Endothelial cell of umbilical vein (primary cell): Measurements from ENCODE around the gene ARHGDIB. TPM values are rescaled to one million over a fixed set of nuclear protein-coding genes. Genes with fewer than 3 reads are reported as not detected.

Source experiments
- BruUV-seq: library from RNA; stranded (reverse); fragments of 400-500 nt; replicated peaks from 2 replicates; lab custom pipeline; 2021; lab: Mats Ljungman, UMichigan
- CTCF ChIA-PET: fragments of 300-600, 350-600 bp; sonication (Branson Sonifier 250); formaldehyde crosslinking; loops from one replicate; lab custom pipeline; 2021; ENCODE audit warnings: antibody characterized with exemption, inconsistent platforms; lab: Charles Lee
- POLR2A ChIA-PET: fragments of 300-600, 350-600 bp; sonication (Branson Sonifier 250); formaldehyde crosslinking; loops from one replicate; lab custom pipeline; 2021; ENCODE audit warnings: antibody characterized with exemption, inconsistent platforms; lab: Charles Lee
- DNase-seq: peaks from one replicate; pipeline ENCODE4 v3.0.0-alpha.2; 2011; ENCODE audit warnings: low read depth, low spot score
- FAIRE-seq: peaks from 2 replicates; lab custom pipeline; 2011; peaks lifted over from hg19 to GRCh38; lab: Jason Lieb, UNC
- H2AFZ ChIP-seq: 2 replicates; pipeline ENCODE4 v1.6.0; 2012; ENCODE audit warnings: low read depth, low read length, control low read depth, inconsistent platforms
- H3K27ac ChIP-seq: 2 replicates; pipeline ENCODE4 v1.5.1; 2011; ENCODE audit warnings: low read depth, mild to moderate bottlenecking, control low read depth, low read length, moderate library complexity; ENCODE audit not compliant: insufficient read depth
- H3K27me3 ChIP-seq, 2 experiments: 2 replicates each; pipeline versions ENCODE4 v1.6.0 to v1.6.1; 2011; ENCODE audit warnings: low read length in 2 of 2, mixed read lengths in 1 of 2; ENCODE audit not compliant: control insufficient read depth in 2 of 2, insufficient read depth in 2 of 2
- H3K36me3 ChIP-seq, 2 experiments: 2 replicates in 1 of 2; 3 replicates in 1 of 2; pipeline ENCODE4 v1.5.1; 2011; ENCODE audit warnings: low read length in 2 of 2, mild to moderate bottlenecking in 1 of 2, moderate library complexity in 1 of 2; ENCODE audit not compliant: control insufficient read depth in 2 of 2, insufficient read depth in 2 of 2; ENCODE audit errors: extremely low read depth in 1 of 2
- H3K4me1 ChIP-seq: 3 replicates; pipeline ENCODE4 v1.5.1; 2011; ENCODE audit warnings: mild to moderate bottlenecking, low read length; ENCODE audit not compliant: control insufficient read depth, insufficient read depth; ENCODE audit errors: extremely low read depth
- H3K4me2 ChIP-seq: 2 replicates; pipeline ENCODE4 v1.6.1; 2011; ENCODE audit warnings: low read length, control low read depth, mixed read lengths; ENCODE audit not compliant: insufficient read depth
- H3K4me3 ChIP-seq, 3 experiments: fragments of 200-600 bp in 1 of 3; sonication (generic), shearing (Covaris generic) in 1 of 3; replicated peaks in 1 of 3; 2 replicates each; pipeline ENCODE4 v1.5.1; 2011 to 2016; ENCODE audit warnings: control low read depth in 3 of 3, low read length in 3 of 3, mild to moderate bottlenecking in 2 of 3, inconsistent platforms in 1 of 3, low read depth in 1 of 3, moderate library complexity in 1 of 3; ENCODE audit not compliant: insufficient read depth in 1 of 3
- H3K79me2 ChIP-seq: 2 replicates; pipeline ENCODE4 v1.6.0; 2012; ENCODE audit warnings: low read length, inconsistent platforms; ENCODE audit not compliant: control insufficient read depth, insufficient read depth
- H3K9ac ChIP-seq: replicated peaks from 2 replicates; pipeline ENCODE3; 2011; ENCODE audit warnings: low read length, control low read depth; ENCODE audit not compliant: insufficient read depth; ENCODE audit errors: extremely low read depth
- H3K9me1 ChIP-seq: replicated peaks from 3 replicates; pipeline ENCODE4 v1.6.0; 2011; ENCODE audit warnings: mild to moderate bottlenecking, low read length; ENCODE audit not compliant: control insufficient read depth, insufficient read depth; ENCODE audit errors: extremely low read depth
- H3K9me3 ChIP-seq: replicated peaks from 2 replicates; pipeline ENCODE4 v1.5.1; 2012; ENCODE audit warnings: low read length, inconsistent platforms; ENCODE audit not compliant: control insufficient read depth, insufficient read depth
- H4K20me1 ChIP-seq: replicated peaks from 2 replicates; pipeline ENCODE3; 2011; ENCODE audit warnings: mild to moderate bottlenecking, low read length; ENCODE audit not compliant: control insufficient read depth, insufficient read depth; ENCODE audit errors: extremely low read depth
- EZH2 ChIP-seq: IDR thresholded peaks from 2 replicates; pipeline ENCODE4 v1.6.1; 2012; ENCODE audit warnings: borderline replicate concordance, low read depth, mild to moderate bottlenecking, moderate library complexity, low read length, inconsistent platforms; ENCODE audit not compliant: severe bottlenecking
- FOS ChIP-seq: IDR thresholded peaks from 2 replicates; pipeline ENCODE4 v1.6.1; 2011; ENCODE audit warnings: mild to moderate bottlenecking, low read length, moderate library complexity, borderline replicate concordance; ENCODE audit not compliant: insufficient read depth
- GATA2 ChIP-seq: IDR thresholded peaks from 2 replicates; pipeline ENCODE4 v1.7.0; 2011; ENCODE audit warnings: low read depth, mild to moderate bottlenecking, moderate library complexity, mixed read lengths, low read length; ENCODE audit not compliant: insufficient read length, insufficient read depth
- JUN ChIP-seq: IDR thresholded peaks from 2 replicates; pipeline ENCODE4 v1.6.1; 2011; ENCODE audit warnings: borderline replicate concordance, low read depth; ENCODE audit not compliant: insufficient read length, insufficient read depth
- MYC ChIP-seq: IDR thresholded peaks from one replicate; pipeline ENCODE4 v1.6.1; 2011; ENCODE audit warnings: mild to moderate bottlenecking, low read depth, low read length
- POLR2A ChIP-seq: IDR thresholded peaks from 2 replicates; pipeline ENCODE4 v1.6.1; 2012; ENCODE audit warnings: low read depth, mild to moderate bottlenecking, control low read depth, low read length
- POLR2AphosphoS5 ChIP-seq: IDR thresholded peaks from 2 replicates; pipeline ENCODE4 v1.6.1; 2012; ENCODE audit warnings: low read depth, mild to moderate bottlenecking, control low read depth, low read length, moderate library complexity; ENCODE audit not compliant: insufficient read depth
- dilution Hi-C: fragments of 300-500 bp; cut with MboI; formaldehyde crosslinking; loops from one replicate; pipeline ENCODE4 v1.15.0; 2019; ENCODE audit warnings: low sequenced_read_pairs; ENCODE audit not compliant: extremely low pct_ligation_motif_present
- intact Hi-C: fragments of 100-400 bp; cut with micrococcal nuclease; formaldehyde crosslinking; loops from one replicate; pipeline ENCODE4 v1.10.0; 2022
- polyA plus RNA-seq, 4 experiments: library from polyadenylated mRNA; depleted of rRNA in 3 of 4; stranded (reverse) in 3 of 4; unstranded in 1 of 4; fragments of >200 nt; gene quantifications; 2 replicates each; pipeline versions ENCODE4 v1.2.1 to v1.2.3, GENCODE V29; 2011 to 2012; ENCODE audit warnings: missing spikeins in 1 of 4
- total RNA-seq: library from RNA; stranded (reverse); gene quantifications from 2 replicates; pipeline ENCODE4 v1.2.3, GENCODE V29; 2021
- TF ChIP-seq, protein P1 (sequence below): IDR thresholded peaks from 2 replicates; pipeline ENCODE4 v1.6.1; 2011; ENCODE audit not compliant: insufficient read depth, insufficient read length

The ARHGDIB gene
- total and polyA plus RNA-seq, 2 donors (not counting 3 experiments of a cell fraction or from before 2014, with no cell fraction given): 483 to 1,200 TPM

DNA sequence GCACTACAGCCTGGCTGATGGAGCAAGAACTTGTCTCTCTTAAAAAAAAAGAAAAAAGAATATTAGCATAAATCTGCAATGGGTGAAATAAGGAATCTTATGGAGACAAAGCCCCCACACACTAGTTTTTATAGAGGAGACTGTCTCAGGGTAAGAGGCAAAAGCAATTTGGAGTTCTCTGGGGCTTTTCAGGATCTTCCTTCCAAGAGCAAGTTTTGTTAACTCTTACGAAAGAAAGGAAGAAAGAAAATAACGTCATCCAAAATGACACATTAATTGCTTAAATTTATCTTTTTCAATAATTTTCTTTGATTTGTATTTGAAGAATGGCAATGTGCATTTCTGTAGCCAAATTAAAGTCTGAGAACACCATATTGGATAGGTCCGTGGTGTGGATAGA lies 15.3 kb upstream of the ARHGDIB start:
- H3K9me3 ChIP-seq: no peaks in the 10 kb centered on the region
- no peak overlapping the region for H3K4me2 ChIP-seq
- no peaks in the 10 kb centered on the region for H3K27me3 ChIP-seq
- TF ChIP-seq FOS (no peak), EZH2 (no peak), MYC (no peak), POLR2A (no peak), POLR2AphosphoS5 (no peak)
- TF ChIP-seq, protein P1, sequence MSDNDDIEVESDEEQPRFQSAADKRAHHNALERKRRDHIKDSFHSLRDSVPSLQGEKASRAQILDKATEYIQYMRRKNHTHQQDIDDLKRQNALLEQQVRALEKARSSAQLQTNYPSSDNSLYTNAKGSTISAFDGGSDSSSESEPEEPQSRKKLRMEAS: no peak
- dilution Hi-C loops (no loop called here), intact Hi-C loops (no loop called here)
- POLR2A ChIA-PET: no interaction called here
- CTCF ChIA-PET: no interaction called here
- H3K79me2 ChIP-seq: no peaks in the 10 kb centered on the region
- no peak for DNase-seq
- no peak overlapping the region for H3K9ac ChIP-seq
- H3K4me3 ChIP-seq: no peak overlapping the region
- H3K36me3 ChIP-seq: no peaks in the 10 kb centered on the region
- no peaks in the 10 kb centered on the region for H4K20me1 ChIP-seq
- FAIRE-seq: no peak
- H3K9me1 ChIP-seq: no peaks in the 10 kb centered on the region
- H2AFZ ChIP-seq: no peak overlapping the region
- no peak overlapping the region for H3K27ac ChIP-seq
- BruUV-seq: no TSS peak
- H3K4me1 ChIP-seq: no peaks in the 10 kb centered on the region

DNA sequence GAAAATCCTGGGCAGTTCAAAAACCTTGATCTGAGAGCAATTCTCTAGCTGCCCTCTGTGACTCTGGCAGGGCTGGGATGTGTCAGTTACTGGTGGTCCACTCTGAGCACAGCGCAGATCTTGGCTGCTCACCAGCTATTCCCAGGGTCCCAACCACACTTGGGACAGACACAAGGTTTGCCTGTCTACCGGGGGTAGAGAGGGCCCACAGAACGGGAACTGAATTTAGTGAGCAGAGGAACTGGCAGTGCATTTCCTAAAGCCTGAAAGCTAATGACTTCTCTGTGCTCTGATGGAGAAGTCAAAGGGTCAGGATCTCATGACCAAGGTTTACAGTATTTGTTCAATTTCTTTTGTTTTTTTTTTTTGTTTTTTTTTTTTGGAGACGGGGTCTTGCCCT lies 14.1 kb upstream of the ARHGDIB start:
- ChIA-PET POLR2A (no interaction called here), CTCF (interaction anchor here (0.6 kb wide), 1 partner anchor 60 kb away, joined by 3 read pairs; no protein-coding TSS in a partner anchor)
- Histone ChIP-seq H3K4me1 (no peaks in the 10 kb centered on the region), H3K4me3 (no peak overlapping the region), H3K27me3 (no peaks in the 10 kb centered on the region), H3K4me2 (no peak overlapping the region), H2AFZ (no peak overlapping the region), H3K79me2 (no peaks in the 10 kb centered on the region), H3K9me3 (no peaks in the 10 kb centered on the region), H3K9ac (no peak overlapping the region), H3K27ac (no peak overlapping the region), H3K36me3 (no peaks in the 10 kb centered on the region), H3K9me1 (no peaks in the 10 kb centered on the region), H4K20me1 (no peaks in the 10 kb centered on the region)
- no TSS peak for BruUV-seq
- FAIRE-seq: no peak
- TF ChIP-seq JUN: no peak
- no peak for TF ChIP-seq GATA2
- no peak for DNase-seq
- intact Hi-C loops: no loop called here
- dilution Hi-C loops: no loop called here
